ENCODE measurements around the gene BCAS3.

- TF ChIP-seq CTCF (IDR thresholded peaks at IDR 0.05 in 8 of 11, conservative IDR thresholded peaks at IDR 0.05 in 3 of 11) = no peak
- no peak for TF ChIP-seq POLR2A (IDR thresholded peaks at IDR 0.05)
These were observed 735.4 kb downstream of the BCAS3 start for GRCh38 chr17:61412860-61413660.

Data from spleen (tissue), 7 donors.